HG03045 (cell line): Measurements from ENCODE around the gene DLG2.
"Not testable (repeated sequence)": the region's sequence is repeated elsewhere in the genome, so short reads cannot be mapped to it uniquely, and the experiment has no call there.

Experiments used
- ATAC-seq: cut with Tn5 transposase; IDR thresholded peaks from one replicate; pipeline ENCODE4 v1.9.1; 2021; ENCODE audit warnings: mild to moderate bottlenecking, moderate library complexity; ENCODE audit not compliant: unreplicated experiment

Gene DLG2

DNA sequence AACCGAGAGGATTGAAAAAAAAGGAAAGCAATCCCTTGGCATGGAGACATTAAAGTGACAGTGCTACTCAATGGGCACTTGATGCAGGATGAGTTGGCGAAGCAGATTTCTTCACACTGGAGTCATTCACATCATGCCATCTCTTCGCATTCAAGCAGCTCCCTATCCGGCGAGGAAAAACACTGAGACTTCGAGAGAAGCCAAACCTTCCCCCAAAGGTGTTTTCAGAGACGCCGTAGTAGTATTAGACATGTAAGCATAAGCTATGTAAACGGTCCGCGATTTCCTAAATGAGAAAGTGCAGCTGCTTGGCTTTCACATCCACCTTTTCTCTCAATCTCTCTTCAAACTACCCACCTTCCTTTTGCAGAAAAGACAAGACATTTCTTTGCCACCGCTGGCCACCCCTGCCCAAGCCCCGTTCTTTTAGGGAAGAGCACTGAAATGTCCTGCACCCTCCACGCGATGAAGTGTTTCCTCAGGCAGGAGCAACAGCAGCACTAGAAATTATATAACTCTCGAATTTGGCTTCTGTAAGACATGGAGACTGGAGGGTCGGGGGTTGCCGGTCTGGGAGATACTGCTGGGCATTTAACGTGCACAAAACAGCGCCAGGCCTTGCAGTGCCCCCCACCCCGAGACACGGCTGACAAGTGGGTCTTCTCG, at the start of gene DLG2:
Gene DLG2 (minus strand): TSS at position 13 of the 666 bp plus-strand sequence.
- no peak for ATAC-seq

DNA sequence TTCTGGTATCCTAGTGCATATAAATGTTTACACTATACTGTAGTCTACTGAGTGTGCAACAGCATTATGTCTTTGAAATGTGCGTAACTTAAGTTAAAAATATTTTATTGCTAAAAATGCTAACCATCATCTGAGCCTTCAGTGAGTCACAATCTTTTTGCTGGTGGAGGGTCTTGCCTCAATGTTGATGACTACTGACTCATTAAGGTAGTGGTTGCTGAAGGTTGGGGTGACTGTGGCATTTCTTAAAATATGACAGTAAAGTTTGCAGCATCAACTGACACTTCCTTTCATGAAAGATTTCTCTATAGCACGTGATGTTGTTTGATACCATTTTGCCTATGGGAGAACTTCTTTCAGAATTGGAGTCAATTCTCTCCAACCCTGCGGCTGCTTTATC, 46.2 kb upstream of the DLG2 start:
- ATAC-seq, result no peak

DNA sequence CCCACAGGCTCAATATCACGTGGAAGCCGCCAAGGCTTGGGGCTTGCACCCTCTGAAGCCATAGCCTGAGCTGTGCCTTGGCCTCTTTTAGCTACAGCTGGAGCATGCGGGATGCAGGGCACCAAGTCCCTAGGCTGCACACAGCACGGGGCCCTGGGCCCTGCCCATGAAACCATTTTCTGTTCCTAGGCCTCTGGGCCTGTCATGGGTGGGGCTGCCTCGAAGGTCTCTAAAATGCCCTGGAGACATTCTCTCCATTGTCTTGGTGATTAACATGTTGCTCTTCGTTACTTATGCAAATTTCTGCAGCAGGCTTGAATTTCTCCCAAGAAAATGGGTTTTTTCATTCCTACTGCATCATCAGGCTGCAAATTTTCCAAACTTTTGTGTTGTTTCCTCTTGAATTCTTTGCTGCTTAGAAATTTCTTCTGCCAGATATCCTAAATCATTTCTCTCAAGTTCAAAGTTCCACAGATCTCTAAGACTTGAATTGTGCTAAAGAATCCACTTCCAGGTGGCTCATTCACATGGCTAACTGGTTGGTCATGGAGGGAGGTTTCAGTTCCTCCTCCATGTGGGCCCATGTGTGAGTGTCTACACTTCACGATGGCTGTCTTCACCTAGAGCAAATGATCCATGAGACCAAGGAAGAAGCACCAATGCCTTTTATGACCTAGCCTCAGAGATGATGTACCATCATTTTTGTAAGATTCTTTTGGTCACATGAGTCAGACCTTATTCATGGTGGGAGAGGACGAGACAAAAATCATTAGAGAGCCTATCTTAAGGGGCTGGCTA, 45.2 kb upstream of the DLG2 start:
- ATAC-seq, result no peak

DNA sequence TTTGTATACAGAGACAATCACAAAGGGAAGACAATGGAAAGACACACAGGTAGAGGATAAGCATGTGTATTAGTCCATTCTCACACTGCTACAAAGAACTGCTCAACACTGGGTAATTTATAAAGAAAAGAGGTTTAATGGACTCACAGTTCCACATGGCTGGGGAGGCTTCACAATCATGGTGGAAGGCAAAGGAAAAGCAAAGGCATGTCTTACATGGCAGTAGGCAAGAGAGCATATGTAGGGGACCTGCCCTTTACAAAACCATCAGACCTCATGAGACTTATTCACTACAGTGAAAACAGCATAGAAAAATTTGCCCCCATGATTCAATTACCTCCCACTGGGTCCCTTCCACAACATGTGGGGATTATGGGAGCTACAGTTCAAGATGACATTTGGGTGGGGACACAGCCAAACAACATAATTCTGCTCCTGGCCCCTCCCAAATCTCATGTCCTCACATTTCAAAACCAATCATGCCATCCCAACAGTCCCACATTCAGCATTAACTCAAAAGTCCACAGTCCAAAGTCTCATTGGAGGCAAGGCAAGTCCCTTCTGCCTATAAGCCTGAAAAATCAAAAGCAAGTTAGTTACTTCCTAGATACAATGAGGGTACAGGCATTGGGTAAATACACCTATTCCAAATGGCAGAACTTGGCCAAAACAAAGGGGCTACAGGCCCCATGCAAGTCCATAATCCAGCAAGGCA, 44.0 kb upstream of the DLG2 start:
- not testable (repeated sequence) for ATAC-seq

DNA sequence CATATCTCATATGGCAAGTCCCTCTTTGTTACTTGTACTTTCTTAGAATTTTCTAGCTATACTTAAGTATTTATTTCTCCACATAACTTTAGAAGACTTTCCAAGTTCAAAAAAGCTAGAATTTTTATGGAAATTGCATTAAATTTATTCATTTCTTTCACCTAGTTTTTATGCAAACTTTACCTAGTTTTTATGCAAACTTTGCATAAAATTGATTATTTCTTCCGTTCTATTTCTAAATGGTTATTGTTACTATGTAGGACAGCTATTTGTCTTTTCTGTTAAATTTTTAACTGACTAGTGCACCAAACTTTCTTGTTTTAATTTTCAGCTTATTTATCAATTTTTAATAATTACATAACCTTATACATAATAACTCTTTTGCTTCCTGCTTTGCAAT, 41.0 kb upstream of the DLG2 start:
- ATAC-seq, result no peak

DNA sequence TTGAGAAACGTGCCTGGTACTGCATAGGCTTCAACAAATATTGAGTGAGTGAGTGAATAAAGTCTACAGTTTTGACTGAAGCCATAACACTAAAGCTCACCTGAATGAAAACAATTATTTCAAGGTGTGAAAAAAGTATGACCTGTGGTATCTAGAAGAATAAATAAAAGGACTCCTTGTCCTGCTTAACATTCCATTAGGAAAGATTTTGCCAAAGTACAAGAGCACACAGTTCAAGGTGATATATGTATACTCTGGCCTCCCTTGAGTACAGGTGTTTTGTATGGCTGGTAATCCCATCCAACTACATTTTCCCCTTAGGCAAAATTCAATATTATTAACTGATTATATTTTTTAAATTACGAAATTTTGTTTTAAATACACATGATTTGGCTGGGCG, 39.5 kb upstream of the DLG2 start:
- no peak for ATAC-seq

DNA sequence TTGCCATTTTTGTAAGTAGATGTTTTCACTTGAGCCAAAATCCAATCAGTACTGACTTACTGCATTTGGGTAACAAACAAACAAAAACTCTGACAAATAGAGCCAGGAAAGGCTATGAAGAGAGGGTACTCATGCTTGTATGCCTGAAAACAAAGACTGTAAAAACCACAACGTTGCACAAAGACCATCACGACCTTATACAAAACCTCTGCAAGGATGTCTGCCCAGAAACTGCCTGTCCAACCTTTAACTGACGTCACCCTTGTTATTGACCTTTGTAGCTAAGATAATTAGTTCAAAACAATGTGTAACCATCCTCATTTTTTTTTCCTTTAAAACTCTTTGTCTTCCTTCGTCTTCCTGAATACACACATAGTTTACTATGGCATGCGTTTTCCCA, 38.6 kb upstream of the DLG2 start:
- ATAC-seq, result no peak

DNA sequence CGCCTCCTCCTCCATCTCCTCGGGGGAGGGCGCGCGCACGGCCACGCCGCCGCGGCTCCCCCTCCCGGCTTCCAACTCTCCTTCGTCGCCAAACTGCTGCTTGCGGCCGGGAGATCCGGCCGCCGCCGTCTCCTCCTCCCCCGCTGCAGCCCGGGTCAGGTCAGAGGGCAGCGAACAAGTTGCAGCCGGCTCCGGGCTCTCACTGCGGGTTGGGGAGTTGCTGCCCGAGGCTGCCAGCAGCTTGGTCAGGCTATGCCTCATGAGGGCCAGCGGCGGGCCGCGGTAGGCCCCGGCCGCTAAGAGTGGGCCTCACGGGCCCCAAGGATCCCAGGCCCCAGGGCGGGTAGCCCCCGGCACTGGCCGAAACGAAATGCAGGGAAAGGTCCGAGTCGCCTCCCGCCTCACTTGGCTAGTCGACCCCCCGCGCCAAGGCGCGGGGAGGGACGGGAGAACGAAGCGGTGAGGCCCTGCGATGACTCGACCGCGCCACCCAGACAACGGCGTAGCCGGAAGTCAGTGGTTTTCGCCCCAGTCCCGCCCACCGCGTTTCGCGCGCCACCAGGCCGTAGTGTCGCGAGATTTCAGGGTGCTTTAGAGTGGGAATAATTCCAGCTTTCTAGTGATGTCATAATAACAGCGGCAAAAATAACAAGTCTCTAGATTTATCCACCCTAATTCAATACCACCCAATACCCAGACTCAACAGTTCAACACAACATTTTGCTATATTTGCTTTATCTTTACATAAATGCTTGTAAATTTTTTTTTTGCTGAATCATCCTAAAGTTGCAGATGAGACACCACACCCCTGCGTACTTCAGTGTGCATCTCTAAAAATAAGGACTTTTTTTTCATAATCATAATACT, 37.7 kb upstream of the DLG2 start, which contains the start of gene CREBZF:
Gene CREBZF (minus strand): TSS at position 515 of the 867 bp plus-strand sequence. CDS start 254 bp downstream, at position 261.
- ATAC-seq, result peak; percentile 91

DNA sequence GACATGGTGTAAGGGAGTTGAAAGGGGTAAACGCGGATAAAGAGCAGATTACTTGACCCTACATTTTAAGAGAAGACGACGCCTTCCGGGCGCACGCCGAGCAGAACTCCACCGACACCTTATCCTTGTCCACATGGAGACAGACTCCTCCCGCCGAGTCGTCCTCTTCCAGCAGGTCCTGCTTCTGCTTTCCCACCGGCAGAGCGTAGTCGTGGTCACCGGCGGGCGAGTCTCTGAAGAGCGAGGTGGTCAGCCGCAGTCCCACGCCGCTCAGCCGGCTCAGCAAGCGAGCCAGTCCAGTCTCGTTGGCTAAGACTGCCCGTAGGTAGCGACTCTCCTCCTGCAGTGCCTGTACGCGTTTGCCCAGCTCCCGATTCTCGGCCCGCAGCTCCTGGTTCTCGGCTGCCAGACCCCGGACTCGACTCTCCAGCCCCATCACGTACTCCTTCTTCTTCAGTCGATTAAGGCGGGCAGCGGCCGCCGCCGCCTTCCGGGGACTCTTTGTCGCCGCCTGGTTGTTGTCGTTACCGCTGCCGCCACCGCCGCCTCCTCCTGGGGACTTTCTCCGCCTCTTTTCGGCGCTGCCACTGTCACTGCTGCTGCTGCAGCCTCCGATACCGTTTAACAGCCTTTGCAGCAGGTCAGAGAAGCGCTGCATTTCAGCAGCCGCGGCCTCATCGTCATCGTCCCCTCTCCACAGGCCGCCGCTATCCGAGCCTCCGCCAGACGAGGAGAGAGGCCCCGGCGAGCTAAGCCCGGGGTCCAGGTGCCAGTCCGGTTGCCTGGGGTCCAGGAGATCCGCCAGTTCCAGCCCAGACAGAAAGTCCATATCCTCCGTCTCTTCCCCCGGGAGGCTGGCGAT, 36.8 kb upstream of the DLG2 start:
- ATAC-seq, result peak; percentile 75

DNA sequence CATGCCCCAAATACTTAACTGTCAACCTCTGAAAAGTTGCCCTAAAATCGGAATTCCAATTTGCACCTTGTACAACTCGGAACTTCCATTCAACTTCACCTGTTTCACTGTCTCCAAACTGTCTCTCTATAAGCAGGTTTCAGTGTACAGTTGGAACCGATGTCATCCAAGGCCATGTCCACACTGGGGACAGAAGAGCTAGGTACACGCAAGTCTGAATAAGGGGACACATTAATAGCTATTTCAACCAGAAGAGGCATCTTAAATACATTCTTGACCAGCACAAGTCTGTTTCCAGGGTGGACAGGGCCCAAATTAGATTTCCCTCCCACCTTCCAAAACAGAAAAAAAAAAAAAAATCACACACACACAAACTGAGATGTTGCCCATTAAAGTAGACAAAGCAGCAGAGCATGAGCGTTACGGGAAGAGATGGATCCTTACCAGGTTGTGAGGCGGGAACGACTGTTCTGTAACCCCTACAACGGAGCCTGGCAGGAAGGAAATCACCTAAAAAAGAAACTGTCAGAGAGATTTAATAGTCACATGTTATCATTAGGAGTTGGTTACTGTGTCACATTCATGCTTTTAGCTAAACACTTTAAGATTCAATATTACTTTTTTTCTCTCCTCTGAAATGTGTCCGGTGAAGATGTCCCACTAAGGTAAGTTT, 36.1 kb upstream of the DLG2 start:
- no peak for ATAC-seq

DNA sequence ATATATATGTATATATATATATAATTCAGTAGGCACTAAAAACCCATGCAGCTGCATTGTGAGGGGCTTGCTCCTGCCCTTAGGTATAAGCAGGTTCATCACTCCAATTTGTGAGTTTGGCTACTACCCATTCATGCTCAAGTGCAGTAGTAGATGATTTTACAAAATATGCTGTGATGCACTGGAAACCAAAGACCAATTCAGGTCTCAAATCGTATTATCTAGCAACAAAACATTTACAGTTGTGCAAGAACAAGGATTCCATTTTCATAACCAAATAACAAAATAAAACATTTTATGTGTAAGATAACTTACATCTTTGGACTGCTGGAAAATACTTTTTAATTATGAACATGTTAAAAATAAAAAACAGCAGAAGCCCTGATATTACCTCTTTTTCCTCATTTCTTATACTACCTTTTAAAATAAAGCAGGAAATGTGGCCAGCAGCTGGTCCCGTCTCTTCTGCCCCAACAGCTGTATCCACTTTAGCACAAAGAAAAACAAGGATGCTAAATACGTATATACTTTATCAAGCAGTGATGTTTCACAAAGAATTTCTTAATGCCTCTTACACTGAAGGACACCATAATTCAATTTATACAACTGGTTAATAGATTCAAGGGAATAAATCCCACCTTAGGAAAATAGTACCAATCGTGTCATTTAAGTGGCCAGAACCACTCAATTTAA, 35.0 kb upstream of the DLG2 start:
- ATAC-seq, result no peak

DNA sequence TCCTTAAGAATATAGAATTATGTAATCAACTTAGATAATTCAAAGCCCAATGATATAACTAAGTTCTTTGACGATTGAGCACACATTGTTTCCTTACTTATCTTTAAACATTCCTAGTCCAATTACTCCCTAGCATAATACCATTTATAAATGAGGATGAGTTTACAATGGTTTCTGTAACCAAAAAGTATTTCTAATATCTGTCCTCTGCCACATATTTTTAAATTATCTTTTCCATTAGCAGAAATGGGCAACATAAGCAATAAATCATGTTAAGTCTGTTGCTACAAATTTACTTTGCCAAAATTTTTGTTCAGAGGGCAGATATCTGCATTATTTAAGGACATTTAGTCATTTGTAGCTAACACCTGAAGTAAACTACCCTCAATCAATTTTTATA, 31.0 kb upstream of the DLG2 start:
- ATAC-seq, result no peak

DNA sequence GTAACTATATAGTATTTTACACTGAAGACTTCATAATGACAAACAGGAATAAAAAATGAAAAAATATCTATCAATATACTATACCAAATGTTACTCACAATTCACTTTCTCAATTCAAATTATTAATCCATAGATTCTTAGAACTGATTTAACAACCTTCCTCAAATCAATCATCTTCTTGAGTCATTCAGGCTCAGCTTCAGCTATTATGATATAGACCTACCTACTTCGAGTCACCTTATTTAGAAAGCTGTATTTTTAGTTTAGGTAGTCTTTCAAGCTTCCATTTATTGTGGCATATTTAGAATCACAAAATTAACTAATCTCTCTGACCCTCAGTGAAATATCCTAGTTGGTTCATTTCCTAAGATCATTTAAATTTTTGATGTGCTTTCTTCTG, 29.6 kb upstream of the DLG2 start:
- no peak for ATAC-seq

DNA sequence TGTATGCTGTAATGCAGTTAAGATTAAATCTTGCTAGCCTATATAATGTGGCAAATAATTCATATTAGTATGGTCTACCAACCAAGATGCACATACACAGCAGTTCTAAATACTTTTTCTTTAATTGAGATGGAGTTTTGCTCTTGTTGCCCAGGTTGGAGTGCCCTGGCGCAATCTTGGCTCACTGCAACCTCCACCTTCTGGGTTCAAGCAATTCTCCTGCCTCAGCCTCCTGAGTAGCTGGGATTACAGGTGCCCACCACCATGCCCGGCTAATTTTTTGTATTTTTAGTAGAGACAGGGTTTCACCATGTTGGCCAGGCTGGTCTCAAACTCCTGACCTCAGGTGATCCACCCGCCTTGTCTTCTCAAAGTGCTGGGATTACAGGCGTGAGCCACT, 27.2 kb upstream of the DLG2 start:
- not testable (repeated sequence) for ATAC-seq

DNA sequence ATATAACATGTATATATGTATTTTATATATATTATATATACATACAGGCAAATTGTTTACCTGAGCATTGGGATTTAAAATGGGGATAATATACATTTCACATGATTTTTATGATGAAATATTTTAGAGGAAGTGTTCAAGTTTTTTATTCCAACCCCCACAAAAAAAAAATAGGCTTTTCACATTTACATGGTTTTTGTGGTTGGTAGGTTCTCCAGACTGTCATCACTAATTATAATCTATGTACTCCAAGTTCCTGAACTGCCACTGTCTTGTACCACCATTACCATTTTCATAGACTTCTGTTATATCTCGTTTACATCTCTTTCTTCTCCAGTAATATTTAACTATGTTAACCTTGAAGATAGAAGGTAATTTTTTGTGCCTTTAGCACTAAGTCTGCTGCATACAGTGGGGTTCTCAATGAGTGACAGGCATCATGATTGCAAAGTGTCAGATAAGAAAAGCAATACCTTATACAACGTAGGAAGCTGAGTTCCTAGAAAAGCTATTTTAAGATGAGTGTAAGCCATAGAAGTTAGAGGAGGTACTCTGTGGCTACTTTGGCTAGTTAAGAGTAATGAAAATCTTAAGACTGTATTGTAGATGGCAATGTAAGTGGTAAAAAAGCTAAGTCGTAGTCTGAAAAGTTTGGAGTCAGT, 25.8 kb upstream of the DLG2 start:
- ATAC-seq, result no peak

DNA sequence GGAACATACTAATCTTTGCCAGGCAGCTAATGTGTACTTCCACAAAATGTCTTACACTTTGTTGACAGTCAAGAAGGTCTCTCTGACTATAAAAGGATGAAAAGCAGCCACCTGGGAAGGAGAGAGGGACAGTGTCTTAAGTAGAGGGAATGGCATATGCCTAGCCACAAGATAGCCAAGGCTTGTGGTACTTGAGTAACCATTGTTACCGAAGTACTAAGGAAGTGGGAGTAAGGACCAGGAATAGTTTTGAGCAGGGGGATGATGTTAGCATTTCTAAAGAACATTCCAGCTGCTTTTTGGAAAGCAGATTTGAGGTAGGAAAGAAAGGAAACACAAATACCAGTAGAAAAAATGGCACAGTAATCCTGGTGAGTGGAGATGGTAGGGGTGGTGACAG, 24.0 kb upstream of the DLG2 start:
- ATAC-seq, result no peak

DNA sequence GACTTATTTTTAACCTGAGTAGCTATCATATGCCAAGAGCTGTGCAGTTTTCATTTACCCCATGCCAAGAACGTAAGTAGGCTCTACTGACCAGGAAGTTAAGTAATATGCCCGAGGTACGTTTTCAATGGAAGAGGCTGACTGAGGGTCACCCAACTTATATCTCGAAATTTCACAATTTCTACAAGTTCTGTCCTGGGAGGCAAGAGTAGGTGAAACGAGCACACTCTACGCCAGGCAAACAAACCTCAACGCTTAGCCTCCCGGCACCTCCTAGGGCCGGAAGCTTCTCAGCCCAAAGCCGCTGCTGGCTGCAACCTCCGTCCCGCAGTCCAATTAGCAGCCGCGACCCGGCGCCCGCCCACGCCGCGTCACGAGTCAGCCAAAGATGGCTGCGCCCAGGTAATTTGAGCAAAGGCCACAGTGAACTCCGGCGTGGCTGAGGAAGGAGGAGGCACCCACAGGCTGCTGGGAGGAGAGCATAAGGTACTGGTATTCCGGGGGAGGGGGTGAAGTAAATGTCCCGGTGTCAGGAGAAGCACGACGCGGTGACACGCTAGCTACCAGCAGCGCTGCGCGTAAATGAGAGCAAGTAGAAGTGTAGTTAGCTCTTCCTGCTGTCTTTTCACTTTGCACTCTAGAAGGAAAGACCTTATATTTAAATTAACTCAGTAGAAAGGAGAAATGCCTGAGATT, 20.6 kb upstream of the DLG2 start, which contains the start of gene TMEM126A:
Gene TMEM126A (plus strand): TSS at position 364 of the 696 bp plus-strand sequence. CDS start 2,289 bp downstream, outside the sequence.
- peak; percentile 99 for ATAC-seq
